LNCaP clone FGC (cell line): ENCODE data around the gene DSG1.

Experiments
- DNase-seq: peaks from one replicate; pipeline ENCODE4 v3.0.0-alpha.2; 2011; ENCODE audit warnings: low read depth
- H3K4me3 ChIP-seq: 2 replicates; pipeline ENCODE4 v1.5.1; 2011; ENCODE audit warnings: mild to moderate bottlenecking, low read depth, low read length, control low read depth
- CTCF ChIP-seq: IDR thresholded peaks from 2 replicates; pipeline ENCODE4 v1.5.1; 2012; ENCODE audit warnings: mild to moderate bottlenecking; ENCODE audit not compliant: control insufficient read depth, insufficient read depth; ENCODE audit errors: extremely low read depth

Gene DSG1

DNA sequence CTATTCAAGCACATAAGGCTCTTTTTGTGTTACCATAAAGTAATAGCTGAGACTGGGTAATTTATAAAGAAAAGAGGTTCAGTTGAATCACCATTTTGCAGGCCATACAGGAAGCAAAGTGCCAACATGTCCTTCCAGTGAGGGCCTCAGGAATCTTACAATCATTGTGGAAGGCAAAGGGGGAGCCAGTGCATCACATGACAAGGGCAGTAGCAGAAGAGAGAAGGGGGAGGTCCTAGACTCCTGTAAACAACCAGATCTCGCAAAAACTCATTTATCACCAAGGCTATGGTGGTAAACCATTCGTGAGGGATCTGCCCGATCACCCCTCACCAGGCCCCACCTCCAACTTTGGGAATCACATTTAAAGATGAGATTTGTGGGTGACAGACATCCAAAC lies 75.3 kb downstream of the DSG1 start:
- no peak for TF ChIP-seq CTCF
- no peak for DNase-seq

DNA sequence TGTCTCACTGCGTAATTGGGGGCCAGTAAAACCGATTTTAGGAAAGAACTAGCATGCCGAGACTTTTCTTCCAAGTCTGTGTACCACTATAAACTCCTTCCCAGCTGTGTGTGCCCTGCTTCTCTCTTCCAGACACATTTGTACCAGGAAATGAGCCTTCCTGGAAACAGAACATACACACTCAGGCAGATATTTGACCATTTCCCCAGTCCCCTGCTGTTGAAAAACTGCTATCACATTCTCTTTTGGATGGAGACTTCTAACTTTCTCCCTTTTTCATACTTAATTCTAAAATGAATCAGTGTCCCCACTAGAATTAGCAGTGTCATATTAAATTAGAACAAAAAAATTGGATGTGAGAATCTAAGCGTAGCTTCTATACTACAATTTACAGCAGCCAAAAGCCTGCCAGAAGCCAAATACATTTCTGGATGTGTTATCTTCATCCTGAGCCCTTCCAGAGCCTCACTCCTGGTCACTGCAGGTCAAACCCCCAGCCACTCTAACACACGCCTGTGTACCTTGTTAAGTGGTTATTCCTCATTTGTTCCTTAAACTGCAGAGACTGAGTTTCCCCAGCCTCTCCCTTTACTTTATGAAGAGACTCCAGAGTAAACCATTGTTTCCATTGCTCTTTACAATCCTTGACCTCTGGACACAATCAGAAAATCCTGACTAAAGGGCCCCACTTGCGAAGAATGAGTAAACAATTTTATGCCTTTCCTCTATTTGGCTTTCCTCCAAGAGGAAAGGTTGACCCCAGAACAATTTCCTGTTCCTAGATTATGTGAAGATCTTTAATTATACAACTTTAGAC lies 79.0 kb downstream of the DSG1 start:
- TF ChIP-seq CTCF, result no peak
- H3K4me3 ChIP-seq, result no peak overlapping the region
- no peak for DNase-seq

More for the DNA sequence above, 75.3 kb downstream of the DSG1 start:
- H3K4me3 ChIP-seq, result no peak overlapping the region

DNA sequence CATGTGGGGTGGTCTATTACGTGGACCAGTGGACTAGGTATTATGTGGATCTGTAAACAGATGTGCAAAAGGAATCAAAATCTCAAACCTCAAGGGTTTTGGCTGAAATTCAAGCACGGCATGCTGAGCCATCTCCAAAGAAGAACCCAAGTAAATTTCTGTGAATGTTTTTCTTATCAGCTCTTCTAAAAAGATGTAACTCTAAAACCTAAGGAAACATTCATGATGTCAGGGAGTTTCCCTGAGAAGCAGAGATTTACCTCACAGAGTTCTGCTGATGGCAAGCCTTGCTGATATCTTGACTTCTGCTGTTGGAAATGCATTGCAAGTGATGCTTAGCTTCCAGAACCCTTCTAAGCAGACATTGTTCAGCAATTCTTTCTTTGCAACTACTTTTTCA lies 80.2 kb downstream of the DSG1 start:
- TF ChIP-seq CTCF, result no peak
- no peak overlapping the region for H3K4me3 ChIP-seq
- no peak for DNase-seq

GRCh38 chr18:31399306-31400032 lies 81.5 kb downstream of the DSG1 start:
- no peak overlapping the region for H3K4me3 ChIP-seq
- no peak for TF ChIP-seq CTCF
- DNase-seq, result no peak

DNA sequence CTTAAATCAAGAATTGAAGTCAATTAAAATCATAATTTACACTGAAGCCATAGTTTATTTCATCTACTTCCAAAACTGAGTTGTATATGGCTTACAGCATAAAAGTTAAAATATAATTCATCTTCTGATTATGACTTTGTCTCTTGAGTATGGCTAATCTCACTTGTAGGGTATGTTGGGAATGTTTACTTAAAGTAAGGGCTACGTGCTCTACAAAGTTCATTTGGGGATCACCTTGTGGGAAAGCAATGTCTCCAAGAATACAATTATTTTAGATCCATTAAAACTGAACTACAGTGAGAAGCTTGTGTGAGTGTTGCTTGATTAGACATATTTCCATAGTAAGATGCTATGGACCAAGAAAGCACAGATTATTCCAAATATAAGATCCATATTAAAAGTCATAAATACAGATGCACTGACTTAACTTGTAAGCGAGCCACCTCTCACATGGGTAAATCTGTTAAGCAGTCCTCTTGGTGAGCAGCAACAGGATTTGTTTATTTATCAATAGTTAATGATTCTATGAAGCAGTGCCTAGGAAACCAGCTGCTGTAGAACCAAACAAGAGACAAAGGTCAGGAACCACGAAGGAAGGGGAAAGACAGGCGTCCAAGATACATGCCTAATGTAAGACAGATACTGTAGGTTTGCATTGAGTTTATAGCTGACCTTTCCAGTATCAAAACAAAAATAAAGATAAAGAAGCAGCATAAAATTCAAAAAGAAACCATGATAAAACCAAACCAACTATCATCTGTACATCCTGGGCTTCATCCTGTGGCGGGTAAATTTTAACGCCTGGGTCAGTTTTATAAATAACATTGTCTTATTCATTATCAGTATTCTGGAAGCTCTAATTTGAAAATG lies 83.4 kb downstream of the DSG1 start:
- no peak for DNase-seq
- no peak overlapping the region for H3K4me3 ChIP-seq
- TF ChIP-seq CTCF, result no peak

DNA sequence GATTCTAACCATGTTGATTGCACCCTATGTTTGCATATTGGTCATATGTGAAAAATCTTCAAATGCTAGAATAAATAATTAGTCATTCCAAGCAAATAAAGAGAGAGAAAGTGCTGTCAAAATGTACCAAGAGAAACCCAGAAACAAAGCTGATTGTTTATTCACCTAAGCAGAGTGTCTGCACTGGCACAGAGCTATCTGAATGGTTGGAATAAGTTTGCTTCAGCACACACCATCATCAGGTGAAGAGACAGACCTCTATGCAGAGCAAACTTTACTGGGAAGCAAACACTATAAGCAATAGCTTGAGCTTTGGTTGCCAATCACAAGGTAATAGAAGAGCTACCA lies 84.0 kb downstream of the DSG1 start:
- no peak overlapping the region for H3K4me3 ChIP-seq
- no peak for TF ChIP-seq CTCF
- DNase-seq, result peak; percentile 42
